Pulmonary artery endothelial cell (primary cell): ENCODE measurements around the gene FAM168B. TPM values are rescaled to one million over a fixed set of nuclear protein-coding genes. Genes with fewer than 3 reads are reported as not detected.
"Not testable (repeated sequence)": the region's sequence is repeated elsewhere in the genome, so short reads cannot be mapped to it uniquely, and the experiment has no call there.

Experiments
- DNase-seq: peaks from one replicate; pipeline ENCODE4 v3.0.0-alpha.2; 2011; ENCODE audit warnings: low read depth, low spot score
- total RNA-seq: library from RNA; depleted of rRNA; stranded (reverse); fragments of >200 nt; gene quantifications from 2 replicates; pipeline ENCODE4 v1.2.3, GENCODE V29; 2014

Gene FAM168B
- total RNA-seq, 1 donor from 2014 or later: 141 TPM

DNA sequence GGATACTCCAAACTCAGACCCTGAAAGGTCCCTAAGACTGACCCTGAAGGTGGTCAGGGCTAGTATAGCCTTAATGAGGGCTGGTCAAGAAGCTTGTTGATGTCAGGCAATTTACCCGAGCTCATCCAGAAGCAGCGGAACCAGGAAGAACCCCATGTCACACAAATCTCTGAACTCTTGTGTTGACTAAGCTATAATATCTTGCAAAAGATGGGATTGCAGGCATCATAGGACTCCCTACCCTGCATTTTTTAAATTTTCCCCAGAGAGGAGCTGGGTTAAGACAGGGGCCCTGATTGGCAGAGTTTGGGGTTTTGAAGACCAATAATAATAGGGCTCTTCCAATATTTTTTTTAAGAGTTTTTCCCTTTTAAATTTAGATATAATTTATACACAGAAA lies 9.9 kb upstream of the FAM168B start:
- DNase-seq: no peak

DNA sequence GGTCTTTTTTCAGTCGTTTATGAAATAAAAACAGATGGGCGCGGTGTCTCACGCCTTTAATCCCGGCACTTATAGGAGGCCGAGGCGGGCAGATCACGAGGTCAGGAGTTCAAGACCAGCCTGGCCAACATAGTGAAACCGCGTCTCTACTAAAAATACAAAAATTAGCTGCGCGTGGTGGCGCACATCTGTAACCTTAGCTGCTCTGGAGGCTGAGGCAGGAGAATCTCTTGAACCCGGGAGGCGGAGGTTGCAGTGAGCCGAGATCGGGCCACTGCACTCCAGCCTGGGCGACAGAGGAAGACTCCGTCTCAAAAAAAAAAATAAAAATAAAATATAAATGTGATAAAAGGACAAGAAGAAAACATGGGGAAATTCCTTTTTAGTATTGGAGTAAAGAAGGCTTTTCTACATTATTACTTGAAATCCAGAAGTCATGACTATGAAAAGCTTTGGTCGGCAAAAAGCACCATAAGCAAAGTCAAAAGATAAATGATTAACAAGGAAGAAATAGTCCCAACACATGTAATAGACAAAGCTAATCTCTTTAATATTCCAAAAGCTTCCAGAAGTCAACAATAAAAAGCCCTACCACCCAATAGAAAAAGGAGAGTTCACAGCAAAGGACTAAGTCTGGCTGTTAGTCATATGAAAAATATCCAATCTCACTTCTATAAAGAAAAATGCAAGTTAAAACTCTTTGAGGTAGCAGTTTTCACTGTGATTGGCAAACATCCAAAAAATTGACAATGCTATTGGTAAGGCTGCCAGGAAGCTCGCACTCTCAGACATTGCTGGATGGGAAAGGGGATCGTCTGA lies 1.4 kb upstream of the FAM168B start:
- DNase-seq: no peak

DNA sequence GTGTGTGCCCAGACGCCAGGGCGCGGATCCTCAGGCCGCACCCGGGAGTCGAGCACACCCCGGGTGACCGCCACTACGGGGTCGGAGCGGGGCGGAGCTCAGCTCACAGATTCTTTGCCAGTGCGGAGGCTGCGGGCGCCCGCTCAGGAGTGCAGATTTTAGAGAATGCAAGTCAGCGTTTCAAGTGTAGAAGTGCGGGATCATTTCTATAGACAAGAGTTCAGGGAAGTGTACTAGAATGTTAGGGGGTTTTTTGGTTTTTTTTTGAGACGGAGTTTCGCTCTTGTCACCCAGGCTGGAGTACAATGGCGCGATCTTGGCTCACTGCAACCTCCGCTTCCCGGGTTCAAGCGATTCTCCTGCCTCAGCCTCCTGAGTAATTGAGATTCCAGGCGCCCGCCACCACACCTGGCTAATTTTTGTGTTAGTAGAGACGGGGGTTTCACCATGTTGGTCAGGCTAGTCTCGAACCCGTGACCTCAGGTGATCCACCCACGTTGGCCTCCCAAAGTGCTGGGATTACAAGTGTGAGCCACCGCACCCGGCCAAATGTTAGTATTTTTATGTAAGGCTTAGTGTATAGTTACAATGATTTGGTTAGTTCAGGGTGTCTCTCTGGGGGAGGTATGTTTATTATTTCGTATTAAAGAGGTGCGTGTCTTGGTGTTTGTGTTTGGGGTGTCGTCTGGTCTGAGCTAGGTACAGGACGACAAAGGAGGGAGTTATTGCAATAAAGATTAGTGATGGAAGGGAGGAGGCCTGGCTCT lies 619 bp upstream of the FAM168B start:
- DNase-seq: no peak

DNA sequence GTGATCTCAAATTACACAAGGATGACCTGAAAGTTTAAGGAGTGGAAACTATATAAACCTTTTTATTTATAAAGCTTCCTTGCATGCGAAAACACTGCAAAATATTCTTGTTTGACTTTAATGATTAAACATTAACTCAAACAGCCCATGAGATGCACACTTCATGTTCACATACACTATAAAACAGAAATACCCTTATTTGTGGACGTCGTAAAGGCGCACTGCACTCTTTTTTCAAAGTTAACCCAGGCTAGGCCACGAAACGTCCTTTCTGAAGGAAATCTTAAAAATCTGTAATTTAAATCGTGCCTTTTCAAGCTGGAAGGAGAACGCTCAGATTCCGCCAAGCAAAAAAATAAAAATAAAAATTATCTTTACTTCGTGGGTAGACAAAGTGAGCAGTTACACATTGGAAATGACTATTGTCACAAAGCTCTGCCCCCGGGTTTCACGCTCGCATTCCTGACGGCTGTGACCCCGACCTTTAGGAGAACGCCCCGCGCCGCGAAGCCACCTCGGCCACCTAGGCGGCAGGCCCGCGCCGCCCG lies 728 bp downstream of the FAM168B start:
- DNase-seq: no peak

DNA sequence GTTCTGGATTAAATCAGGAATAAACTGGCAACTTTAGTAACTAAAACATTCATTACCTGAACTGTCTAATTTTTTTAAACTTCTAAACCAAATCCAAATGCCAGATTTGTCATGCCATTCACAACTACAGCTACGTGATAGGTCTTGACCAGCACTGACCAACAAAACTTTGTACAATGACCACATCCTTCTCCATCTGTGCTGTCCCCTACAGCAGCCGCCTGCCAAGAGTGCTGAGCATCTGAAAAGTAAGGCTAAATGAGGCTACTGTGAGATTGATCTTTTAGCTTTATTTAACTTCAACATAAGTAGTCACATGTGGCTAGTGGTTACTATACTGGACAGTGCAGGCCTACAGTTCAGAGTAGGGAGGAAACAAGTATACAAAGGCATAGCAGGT lies 7.6 kb downstream of the FAM168B start:
- no peak for DNase-seq

DNA sequence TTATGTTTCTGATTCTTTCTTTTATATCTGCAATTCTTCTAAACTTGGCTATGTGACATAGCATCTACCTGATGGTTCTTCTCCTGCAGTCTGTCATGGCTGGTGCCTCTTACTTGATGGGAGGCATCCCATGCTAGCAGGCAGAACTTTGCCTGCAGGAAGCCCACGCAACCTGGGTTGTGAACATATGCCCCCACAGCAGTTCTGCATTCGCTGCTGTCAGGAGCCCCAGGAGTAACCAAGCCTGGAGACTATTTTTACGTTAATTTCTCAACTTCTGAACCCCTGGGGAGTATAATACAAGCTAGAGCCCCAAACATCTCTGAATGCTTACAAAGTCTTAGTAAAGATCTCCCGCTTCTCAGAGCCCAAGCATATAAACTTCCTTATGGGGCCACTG lies 12.1 kb downstream of the FAM168B start:
- DNase-seq: no peak

DNA sequence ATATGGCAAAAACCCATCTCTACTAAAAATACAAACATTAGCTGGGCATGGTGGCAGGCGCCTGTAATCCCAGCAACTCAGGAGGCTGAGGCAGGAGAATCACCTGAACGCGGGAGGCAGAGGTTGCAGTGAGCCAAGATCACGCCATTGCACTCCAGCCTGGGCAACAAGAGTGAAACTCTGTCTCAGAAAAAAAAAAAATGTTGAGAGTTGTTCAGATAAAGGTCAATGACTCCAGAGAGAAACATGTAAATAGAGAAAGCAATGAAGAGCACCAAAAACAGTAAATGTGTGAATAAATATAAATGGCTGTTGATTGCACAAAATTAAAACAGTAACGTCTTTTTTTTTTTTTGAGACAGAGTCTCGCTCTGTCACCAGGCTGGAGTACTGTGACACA lies 13.3 kb downstream of the FAM168B start:
- not testable (repeated sequence) for DNase-seq

DNA sequence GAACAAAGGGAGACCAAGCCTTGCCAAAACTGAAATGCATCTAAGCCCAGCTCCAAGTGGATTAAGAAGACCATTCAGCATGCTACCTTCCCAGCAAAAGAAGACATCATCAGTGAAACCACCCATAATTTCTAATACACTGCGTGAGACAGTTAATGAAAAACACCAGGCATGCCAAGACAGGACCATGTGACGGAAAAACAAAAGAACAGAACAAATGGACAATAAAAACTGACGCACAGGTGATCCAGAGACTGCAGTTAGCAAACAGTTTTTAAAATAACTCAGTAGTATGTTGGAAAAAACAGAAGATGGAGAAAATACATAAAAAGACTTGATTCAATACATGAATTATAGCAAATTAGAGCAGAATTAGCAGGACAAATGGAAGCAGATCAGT lies 15.3 kb downstream of the FAM168B start:
- DNase-seq: no peak

DNA sequence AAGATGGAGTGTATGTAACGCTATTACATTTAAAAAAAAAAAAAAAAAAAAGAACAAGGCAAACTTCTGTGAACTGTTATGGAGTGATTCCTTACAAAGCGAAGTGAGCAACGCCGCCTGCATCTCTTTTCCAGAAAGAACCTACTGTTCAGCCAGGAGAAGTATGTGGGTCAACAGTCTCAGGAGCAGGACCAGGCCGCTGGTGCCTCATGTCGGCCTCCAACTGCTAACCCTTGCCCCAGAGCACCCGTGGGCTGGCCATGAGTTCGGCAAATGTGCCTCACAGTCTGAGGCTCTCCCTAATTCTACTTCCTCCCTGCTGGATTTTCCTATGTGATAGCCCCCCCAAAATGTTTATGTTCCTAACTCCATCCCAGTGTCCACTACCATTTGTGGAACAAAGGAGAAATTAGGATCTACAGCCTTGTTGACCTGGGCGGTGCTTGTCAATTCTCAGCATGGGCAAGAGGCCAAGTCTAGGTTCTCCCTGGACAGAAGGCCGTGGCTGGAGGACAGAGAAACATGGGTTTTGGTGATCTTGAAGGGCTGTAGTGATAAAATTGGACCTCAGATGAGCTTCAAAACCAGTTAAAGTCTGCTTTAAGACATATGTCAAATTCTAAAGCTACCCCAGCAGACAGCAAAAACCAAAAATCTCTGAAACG lies 15.9 kb downstream of the FAM168B start:
- DNase-seq: no peak

DNA sequence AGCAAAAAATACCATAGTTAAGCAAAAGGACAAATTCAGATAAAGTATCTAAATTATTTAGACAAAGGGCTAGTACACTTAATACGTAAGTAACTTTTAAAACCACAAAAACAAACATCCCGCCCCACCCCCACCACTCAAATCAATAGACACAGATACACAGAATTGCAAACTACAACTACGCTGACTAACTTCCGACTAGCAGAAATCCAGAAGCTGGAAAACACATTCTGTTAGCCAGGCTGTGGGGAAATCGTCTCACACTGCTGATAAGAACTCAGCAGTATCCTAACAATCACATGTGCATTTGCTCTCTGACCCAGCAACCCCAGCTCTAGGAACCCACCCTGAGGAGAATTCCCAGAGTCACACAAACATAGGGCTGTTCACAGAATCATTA lies 16.6 kb downstream of the FAM168B start:
- no peak for DNase-seq

DNA sequence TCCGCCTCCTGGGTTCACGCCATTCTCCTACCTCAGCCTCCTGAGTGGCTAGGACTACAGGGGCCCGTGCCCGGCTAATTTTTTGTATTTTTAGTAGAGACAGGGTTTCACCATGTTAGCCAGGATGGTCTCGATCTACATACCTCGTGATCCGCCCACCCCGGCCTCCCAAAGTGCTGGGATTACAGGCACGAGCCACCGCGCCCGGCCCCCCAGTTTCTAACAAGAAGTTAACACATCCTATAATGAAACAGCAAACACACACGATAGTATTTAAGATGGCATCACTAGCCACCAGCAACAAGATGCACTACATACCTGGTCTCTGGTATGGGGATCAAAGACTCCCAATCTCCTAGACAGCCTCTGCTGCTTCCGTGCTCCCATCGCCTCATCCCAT lies 17.7 kb downstream of the FAM168B start:
- not testable (repeated sequence) for DNase-seq

DNA sequence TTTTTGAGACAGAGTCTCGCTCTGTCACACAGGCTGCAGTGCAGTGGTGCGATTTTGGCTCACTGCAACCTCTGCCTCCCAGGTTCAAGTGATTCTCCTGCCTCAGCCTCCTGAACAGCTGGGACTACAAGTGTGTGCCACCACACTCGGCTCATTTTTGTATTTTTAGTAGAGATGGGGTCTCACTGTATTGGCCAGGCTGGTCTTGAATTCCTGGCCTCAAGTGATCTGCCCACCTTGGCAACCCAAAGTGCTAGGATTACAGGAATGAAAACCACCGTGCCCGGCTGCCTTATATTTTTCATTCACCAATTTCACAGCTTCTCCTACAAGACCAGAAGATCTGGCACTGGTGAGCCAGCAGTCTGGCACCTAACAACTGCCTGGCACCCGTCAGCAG lies 25.1 kb downstream of the FAM168B start:
- DNase-seq: not testable (repeated sequence)

DNA sequence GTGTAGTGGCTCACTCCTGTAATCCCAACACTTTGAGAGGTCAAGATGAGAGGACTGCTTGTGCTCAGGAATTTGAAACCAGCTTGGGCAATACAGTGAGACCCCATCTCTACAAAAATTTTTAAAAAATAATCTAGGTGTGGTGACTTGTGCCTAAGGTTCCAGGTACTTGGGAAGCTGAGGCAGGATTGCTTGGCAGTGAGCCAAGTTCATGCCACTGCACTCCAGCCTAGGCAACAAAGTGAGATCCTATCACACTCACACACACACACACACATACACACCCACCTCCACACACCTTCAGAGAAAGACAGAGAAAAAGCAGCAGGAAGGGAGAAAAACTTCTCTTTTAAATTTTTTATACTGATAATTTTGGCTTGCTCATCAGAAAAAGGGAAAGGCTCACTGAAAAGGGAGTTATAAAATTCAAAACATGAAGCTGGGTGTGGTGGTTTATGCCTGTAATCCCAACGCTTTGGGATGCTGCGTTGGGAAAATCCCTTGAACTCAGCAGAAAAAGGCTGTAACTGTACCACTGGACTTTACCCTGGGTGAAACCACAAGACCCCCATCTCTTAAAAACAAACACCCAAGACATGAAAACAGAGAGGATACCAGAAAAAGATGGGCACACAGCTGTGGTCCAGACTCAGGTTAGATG lies 25.7 kb downstream of the FAM168B start:
- no peak for DNase-seq

DNA sequence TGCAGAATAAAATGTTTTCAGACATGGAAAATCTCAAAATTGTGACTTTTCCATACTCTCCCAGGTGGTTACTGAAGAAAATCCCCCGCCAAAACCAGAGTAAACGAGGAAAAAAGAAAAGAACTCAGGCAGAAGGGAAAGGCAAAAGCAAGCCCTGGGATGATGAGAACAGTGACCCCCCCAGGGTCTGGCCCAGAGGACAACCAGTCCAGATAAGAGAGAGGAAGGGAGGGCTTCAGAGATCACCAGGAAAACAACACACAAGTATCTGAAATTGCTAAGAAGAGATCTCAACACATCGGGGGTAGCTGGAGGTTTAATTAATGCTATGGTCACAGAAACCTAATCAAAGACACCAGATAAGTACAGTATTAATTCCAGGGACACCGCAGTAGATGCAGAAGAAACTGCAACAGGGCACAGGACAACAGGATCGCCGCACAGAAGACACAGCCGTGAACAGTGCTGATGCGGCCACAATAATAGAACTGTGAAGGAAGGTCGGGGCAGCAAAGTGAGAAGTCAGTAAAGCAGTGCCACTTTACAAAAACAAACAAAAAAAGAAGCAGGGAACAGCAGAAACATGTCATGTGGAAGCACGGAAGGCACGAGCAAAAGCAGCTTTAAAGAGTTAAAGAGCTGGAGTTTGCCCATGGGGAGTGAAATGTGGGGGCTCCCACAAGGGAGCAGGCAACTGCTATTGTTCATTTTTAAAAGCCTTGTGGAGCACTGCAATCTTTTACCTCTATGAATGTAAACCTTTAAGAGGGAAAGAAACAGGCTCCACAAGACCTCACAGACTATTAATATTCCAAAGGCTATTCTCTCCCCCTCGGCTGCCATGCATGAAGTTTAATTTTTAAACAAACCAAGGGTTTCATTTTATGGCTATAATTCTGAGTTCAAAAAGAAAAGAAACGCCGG lies 28.4 kb downstream of the FAM168B start:
- no peak for DNase-seq

DNA sequence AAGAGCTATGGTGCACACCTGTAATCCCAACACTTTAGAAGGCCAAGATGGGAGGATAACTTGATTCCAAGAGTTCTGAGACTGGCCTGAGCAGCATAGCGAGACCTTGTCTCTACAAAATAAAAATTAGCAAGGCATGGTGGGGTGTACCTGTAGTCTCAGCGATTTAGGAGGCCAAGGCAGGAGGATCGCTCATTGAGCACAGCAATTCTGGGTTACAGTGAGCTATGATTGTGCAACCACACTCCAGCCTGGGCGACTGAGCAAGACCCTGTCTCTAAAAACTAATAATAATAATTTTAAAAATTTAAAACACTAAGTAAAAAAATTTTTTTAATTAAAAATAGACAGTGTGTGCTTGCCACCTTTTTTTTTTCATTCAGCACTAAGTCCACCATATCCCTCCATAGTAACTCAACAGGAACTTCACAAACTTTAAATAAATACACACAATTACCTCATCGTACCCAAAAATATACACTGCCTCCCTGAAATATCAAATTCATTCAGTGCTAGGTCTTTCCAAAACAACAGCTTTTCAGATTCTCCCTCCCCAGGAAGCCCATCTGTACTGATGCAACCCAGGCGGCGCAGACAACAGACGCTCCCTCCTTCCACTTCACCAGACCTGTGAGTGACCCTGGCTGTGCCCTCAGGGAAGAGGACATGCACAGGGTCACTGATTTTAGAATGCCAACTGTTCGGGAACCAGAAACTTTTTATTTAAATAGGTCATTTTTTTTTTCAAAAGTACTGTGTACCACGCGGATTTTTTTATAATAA lies 29.6 kb downstream of the FAM168B start:
- no peak for DNase-seq

DNA sequence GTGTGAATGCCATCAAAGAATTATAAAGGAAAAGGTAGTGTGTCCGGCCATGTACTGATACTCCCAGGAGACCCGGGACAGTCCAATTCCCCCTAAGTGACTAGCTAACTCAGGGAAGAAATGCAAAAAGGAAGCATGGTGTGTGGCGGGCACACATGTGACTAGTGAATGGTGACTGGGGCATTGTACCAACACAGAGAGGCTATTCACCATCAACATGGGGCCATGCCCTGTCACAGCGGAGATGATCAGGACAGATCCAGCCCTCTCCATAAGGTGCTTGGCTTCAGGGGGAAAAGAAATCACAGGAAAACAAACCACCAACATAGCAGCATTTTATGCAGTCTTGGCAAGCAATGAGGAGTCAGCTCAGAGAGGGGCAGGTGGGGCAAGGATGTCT lies 34.3 kb downstream of the FAM168B start:
- no peak for DNase-seq

DNA sequence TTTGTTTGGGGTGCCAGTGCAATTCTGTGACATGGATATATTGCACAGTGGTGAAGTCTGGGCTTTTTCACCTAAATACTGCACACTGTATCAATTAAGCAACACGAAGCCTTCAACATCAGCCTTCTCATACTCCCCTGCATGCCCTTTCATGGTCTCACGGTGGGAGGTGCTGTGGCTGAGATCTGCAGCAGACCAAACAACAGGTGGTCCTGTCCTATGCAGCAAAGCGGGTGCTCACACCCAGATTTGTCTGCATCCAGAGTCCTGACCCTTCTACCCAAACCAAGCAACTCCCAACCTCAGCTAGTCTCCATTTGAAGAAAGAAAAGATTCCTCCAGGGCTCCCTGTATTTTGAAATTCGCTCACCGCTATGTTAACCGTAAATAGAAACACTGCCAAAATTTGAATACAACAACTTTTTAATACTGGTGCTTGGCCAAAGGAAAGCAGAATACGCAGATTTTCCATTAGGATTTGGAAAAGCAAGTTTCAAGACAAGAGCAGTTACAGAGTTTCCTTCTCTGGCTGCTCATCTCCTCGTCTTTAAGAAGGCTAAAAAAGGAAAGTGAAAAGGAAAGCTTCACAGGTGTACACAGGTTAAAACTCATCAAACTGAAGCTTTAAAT lies 34.9 kb downstream of the FAM168B start:
- no peak for DNase-seq

DNA sequence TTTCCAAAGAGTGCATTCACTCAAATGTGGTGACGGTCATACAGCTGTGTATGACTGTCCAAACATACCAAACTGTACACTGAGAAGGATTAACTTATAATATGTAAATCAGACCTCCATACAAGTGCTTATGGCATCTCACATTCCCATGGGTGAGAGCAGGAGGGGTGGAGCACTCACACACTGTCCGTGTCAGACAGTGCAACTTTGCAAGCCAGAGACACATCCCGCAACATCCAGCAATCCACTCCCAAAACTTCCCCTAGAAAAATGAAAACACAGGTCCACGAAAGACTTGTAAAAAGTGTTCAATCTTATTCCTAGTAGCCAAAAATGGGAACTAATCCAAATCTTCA lies 36.4 kb downstream of the FAM168B start:
- DNase-seq: no peak

DNA sequence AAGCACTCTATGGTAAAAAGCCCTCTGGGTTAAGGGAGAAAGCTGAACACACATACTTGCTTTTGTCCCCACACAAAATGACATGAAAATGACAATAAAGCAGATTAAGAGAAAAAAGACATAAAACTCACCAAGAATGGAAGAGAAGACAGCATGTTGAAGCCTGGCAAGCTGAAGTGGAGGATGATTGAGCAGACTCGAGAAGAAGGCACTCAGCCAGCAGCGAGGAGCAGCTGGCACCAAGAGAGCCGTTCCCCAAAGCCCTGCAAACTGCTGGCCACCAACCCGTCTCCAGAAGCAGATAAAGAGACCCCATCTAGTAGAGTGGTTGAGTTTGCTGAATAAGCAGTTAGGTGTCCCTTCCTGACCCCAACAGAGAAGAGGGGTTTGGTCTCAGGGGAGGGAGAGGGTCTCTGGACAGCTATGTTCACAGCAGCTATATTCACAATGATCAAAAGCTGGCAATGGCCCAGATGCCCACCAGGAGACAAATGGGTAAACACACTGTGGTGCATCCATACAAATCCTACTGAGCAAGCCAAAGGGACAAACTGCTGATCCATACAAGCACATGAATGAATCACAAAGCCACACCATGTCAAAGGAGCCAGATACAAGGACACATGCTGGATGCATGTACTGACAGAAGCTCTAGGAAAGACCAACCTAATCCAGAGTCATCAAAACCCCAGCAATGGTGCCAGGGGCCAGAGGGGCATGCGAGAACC lies 36.9 kb downstream of the FAM168B start:
- no peak for DNase-seq
